Neural cell (in vitro differentiated cells): Measurements from ENCODE around the gene PPP1R12C.

ENCODE experiments used
- POLR2AphosphoS5 ChIP-seq: IDR thresholded peaks from 2 replicates; pipeline ENCODE4 v1.6.1; 2012
- TF ChIP-seq, protein P1 (sequence below): fragments of 450-650 bp; IDR thresholded peaks from 2 replicates; pipeline ENCODE4 v1.5.1; 2014; ENCODE audit warnings: antibody characterized with exemption, mild to moderate bottlenecking, moderate library complexity; ENCODE audit not compliant: poor library complexity, severe bottlenecking

DNA sequence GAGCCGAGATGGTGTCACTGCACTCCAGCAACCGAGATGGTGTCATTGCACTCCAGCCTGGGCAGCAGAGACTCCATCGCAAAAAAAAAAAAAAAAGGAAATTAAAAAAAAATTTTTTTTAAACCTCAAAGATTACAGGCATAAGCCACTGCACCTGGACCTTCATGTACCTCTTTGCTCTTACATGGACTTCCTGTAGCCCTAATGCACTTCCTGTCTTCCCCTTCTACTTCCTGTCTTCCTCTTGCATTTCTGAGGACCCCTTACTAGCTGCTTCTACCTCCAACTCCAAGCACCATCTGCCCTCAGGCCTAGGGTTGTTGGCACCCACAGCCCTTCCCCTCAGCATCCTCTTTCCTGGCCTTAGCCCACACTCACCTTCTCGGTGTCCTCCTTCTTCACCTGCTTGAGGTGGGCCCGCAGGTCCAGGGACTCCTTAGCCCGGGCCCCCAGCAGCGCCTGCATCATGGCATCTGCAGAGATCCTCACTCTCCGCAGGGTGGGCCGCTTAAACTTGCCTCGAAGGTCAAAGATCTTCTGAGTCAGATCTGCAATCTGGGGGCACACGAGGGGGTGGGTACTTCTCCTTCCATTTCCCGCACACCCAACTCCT lies 36.3 kb upstream of the PPP1R12C start:
- TF ChIP-seq, protein P1, sequence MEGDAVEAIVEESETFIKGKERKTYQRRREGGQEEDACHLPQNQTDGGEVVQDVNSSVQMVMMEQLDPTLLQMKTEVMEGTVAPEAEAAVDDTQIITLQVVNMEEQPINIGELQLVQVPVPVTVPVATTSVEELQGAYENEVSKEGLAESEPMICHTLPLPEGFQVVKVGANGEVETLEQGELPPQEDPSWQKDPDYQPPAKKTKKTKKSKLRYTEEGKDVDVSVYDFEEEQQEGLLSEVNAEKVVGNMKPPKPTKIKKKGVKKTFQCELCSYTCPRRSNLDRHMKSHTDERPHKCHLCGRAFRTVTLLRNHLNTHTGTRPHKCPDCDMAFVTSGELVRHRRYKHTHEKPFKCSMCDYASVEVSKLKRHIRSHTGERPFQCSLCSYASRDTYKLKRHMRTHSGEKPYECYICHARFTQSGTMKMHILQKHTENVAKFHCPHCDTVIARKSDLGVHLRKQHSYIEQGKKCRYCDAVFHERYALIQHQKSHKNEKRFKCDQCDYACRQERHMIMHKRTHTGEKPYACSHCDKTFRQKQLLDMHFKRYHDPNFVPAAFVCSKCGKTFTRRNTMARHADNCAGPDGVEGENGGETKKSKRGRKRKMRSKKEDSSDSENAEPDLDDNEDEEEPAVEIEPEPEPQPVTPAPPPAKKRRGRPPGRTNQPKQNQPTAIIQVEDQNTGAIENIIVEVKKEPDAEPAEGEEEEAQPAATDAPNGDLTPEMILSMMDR: no peak
- TF ChIP-seq POLR2AphosphoS5: no peak
